ENCODE data around the gene IDI1.

- TF ChIP-seq EGR1 (IDR thresholded peaks at IDR 0.05; ENCODE audit: low read depth in 2 of 2): no peak
- TF ChIP-seq CTCF (IDR thresholded peaks at IDR 0.05; ENCODE audit: low read depth, low read length, missing input control): no peak
- no peak for TF ChIP-seq SP1 (IDR thresholded peaks at IDR 0.05)
- no peak for TF ChIP-seq ZBTB33 (IDR thresholded peaks at IDR 0.05)
- no peak for TF ChIP-seq NR2F2 (IDR thresholded peaks at IDR 0.05)
- TF ChIP-seq JUND (IDR thresholded peaks at IDR 0.05): no peak
- TF ChIP-seq YY1 (IDR thresholded peaks at IDR 0.05): no peak
- TF ChIP-seq HNF4G (IDR thresholded peaks at IDR 0.05): no peak
- TF ChIP-seq HNF4A (conservative IDR thresholded peaks at IDR 0.05): no peak
- no peak for TF ChIP-seq RAD21 (IDR thresholded peaks at IDR 0.05)
Measured at GRCh38 chr10:1083581-1083980, 34.7 kb upstream of the IDI1 start.
